GM12891 (cell line): ENCODE results near the gene SLIT1.

Source experiments
- POLR2A ChIP-seq: IDR thresholded peaks from 2 replicates; pipeline ENCODE4 v1.6.1; 2011; ENCODE audit warnings: low read depth, low read length, control low read depth
- POLR2AphosphoS5 ChIP-seq: IDR thresholded peaks from 2 replicates; pipeline ENCODE4 v1.6.1; 2011; ENCODE audit warnings: low read depth, low read length, control low read depth

- TF ChIP-seq POLR2A, result no peak
- TF ChIP-seq POLR2AphosphoS5, result no peak
Observed at GRCh38 chr10:97128039-97128492, 57.7 kb downstream of the SLIT1 start.
